Measurements from ENCODE around the gene CRISPLD2.

Gene CRISPLD2

GRCh38 chr16:84839956-84840355, 20.2 kb downstream of the CRISPLD2 start:
- Histone ChIP-seq H3K4me1 (ENCODE audit: control insufficient read depth, insufficient read depth, low read length) (peaks cover 33% of the 10 kb centered on the region), H3K4me3 (ENCODE audit: low read length) (no peak overlapping the region), H3K27me3 (ENCODE audit: control insufficient read depth, insufficient read depth, low read length) (no peaks in the 10 kb centered on the region), H3K36me3 (ENCODE audit: control insufficient read depth, insufficient read depth, low read length) (peaks cover 4% of the 10 kb centered on the region), H3K9ac (ENCODE audit: low read length) (no peak overlapping the region), H3K27ac (ENCODE audit: low read depth, low read length) (no peak overlapping the region)

GRCh38 chr16:84840687-84841627, 21.2 kb downstream of the CRISPLD2 start:
- Histone ChIP-seq H3K27ac (ENCODE audit: low read depth, low read length) (no peak overlapping the region), H3K9ac (ENCODE audit: low read length) (no peak overlapping the region), H3K4me1 (ENCODE audit: control insufficient read depth, insufficient read depth, low read length) (peaks cover 23% of the 10 kb centered on the region), H3K4me3 (ENCODE audit: low read length) (no peak overlapping the region), H3K27me3 (ENCODE audit: control insufficient read depth, insufficient read depth, low read length) (no peaks in the 10 kb centered on the region), H3K36me3 (ENCODE audit: control insufficient read depth, insufficient read depth, low read length) (peaks cover 6% of the 10 kb centered on the region)

DNA sequence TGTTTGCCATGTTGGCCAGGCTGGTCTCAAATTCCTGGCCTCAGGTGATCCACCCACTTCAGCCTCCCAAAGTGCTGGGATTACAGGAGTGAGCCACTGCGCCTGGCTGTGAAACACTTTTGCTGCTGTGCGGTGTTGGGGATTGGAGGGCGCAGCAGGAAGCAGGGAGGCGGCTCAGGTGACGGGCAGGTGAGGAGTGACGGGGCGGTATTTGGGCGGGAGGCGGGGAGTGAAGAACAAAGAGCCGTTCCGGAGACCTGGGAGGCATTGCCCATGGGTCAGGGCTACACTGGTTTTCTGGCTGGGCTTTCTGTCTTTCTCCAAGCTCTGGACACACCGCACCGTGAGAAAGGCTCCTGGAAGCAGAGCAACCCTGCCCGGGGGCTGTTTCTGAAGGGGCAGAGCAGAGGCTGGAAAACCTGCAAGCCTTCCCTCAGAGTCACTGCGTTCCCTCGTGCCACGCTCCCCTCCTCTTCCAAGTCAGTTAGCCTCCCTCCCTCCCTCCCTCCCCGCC, 22.1 kb downstream of the CRISPLD2 start:
- Histone ChIP-seq H3K27ac (ENCODE audit: low read depth, low read length) (no peak overlapping the region), H3K4me3 (ENCODE audit: low read length) (peak overlapping the region; percentile 49)

GRCh38 chr16:84842516-84843148, 22.8 kb downstream of the CRISPLD2 start:
- Histone ChIP-seq H3K27ac (ENCODE audit: low read depth, low read length) (peak overlapping the region; percentile 57), H3K27me3 (ENCODE audit: control insufficient read depth, insufficient read depth, low read length) (no peaks in the 10 kb centered on the region), H3K36me3 (ENCODE audit: control insufficient read depth, insufficient read depth, low read length) (peaks cover 11% of the 10 kb centered on the region), H3K9ac (ENCODE audit: low read length) (no peak overlapping the region), H3K4me3 (ENCODE audit: low read length) (no peak overlapping the region), H3K4me1 (ENCODE audit: control insufficient read depth, insufficient read depth, low read length) (peaks cover 14% of the 10 kb centered on the region)

More for the DNA sequence above, 22.1 kb downstream of the CRISPLD2 start:
- H3K36me3 ChIP-seq (ENCODE audit: control insufficient read depth, insufficient read depth, low read length), result peaks cover 10% of the 10 kb centered on the region
- no peak overlapping the region for H3K9ac ChIP-seq (ENCODE audit: low read length)
- H3K27me3 ChIP-seq (ENCODE audit: control insufficient read depth, insufficient read depth, low read length), result no peaks in the 10 kb centered on the region
- H3K4me1 ChIP-seq (ENCODE audit: control insufficient read depth, insufficient read depth, low read length), result peaks cover 17% of the 10 kb centered on the region

GRCh38 chr16:84843149-84844048, 23.6 kb downstream of the CRISPLD2 start:
- no peak overlapping the region for H3K4me3 ChIP-seq (ENCODE audit: low read length)
- H3K9ac ChIP-seq (ENCODE audit: low read length), result no peak overlapping the region
- peaks cover 14% of the 10 kb centered on the region for H3K4me1 ChIP-seq (ENCODE audit: control insufficient read depth, insufficient read depth, low read length)
- peaks cover 14% of the 10 kb centered on the region for H3K36me3 ChIP-seq (ENCODE audit: control insufficient read depth, insufficient read depth, low read length)
- H3K27ac ChIP-seq (ENCODE audit: low read depth, low read length), result peak overlapping the region; percentile 68
- H3K27me3 ChIP-seq (ENCODE audit: control insufficient read depth, insufficient read depth, low read length), result no peaks in the 10 kb centered on the region

DNA sequence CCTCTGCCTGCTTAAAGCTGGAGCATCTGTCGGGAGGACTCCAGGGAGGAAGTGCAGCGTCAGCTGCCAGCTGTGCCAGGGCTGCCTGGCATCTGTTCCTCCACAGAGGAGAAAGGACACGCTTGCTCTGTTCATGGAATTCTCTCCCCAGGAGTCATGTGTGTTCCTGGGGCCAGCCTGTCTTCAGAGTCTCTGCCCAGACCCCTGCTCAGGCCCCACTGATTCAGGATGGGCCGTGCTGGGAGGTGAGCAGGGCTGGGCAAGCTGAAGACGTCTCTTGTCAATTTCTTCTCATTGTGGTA, 24.2 kb downstream of the CRISPLD2 start:
- H3K9ac ChIP-seq (ENCODE audit: low read length), result no peak overlapping the region
- H3K4me3 ChIP-seq (ENCODE audit: low read length), result no peak overlapping the region
- peaks cover 12% of the 10 kb centered on the region for H3K4me1 ChIP-seq (ENCODE audit: control insufficient read depth, insufficient read depth, low read length)
- H3K27me3 ChIP-seq (ENCODE audit: control insufficient read depth, insufficient read depth, low read length), result no peaks in the 10 kb centered on the region
- peak overlapping the region; percentile 68 for H3K27ac ChIP-seq (ENCODE audit: low read depth, low read length)
- H3K36me3 ChIP-seq (ENCODE audit: control insufficient read depth, insufficient read depth, low read length), result peaks cover 14% of the 10 kb centered on the region

- H3K36me3 ChIP-seq (ENCODE audit: control insufficient read depth, insufficient read depth, low read length), result peaks cover 10% of the 10 kb centered on the region
- H3K9ac ChIP-seq (ENCODE audit: low read length), result no peak overlapping the region
- peaks cover 12% of the 10 kb centered on the region for H3K4me1 ChIP-seq (ENCODE audit: control insufficient read depth, insufficient read depth, low read length)
- no peak overlapping the region for H3K27ac ChIP-seq (ENCODE audit: low read depth, low read length)
- H3K27me3 ChIP-seq (ENCODE audit: control insufficient read depth, insufficient read depth, low read length), result no peaks in the 10 kb centered on the region
- no peak overlapping the region for H3K4me3 ChIP-seq (ENCODE audit: low read length)
Observed at GRCh38 chr16:84844559-84845495, 25.0 kb downstream of the CRISPLD2 start.

GRCh38 chr16:84845496-84846002, 25.8 kb downstream of the CRISPLD2 start:
- H3K27ac ChIP-seq (ENCODE audit: low read depth, low read length), result no peak overlapping the region
- H3K36me3 ChIP-seq (ENCODE audit: control insufficient read depth, insufficient read depth, low read length), result peaks cover 10% of the 10 kb centered on the region
- H3K4me1 ChIP-seq (ENCODE audit: control insufficient read depth, insufficient read depth, low read length), result peaks cover 12% of the 10 kb centered on the region
- H3K27me3 ChIP-seq (ENCODE audit: control insufficient read depth, insufficient read depth, low read length), result no peaks in the 10 kb centered on the region
- no peak overlapping the region for H3K4me3 ChIP-seq (ENCODE audit: low read length)
- no peak overlapping the region for H3K9ac ChIP-seq (ENCODE audit: low read length)

GRCh38 chr16:84847564-84848355, 28.0 kb downstream of the CRISPLD2 start:
- peaks cover 12% of the 10 kb centered on the region for H3K4me1 ChIP-seq (ENCODE audit: control insufficient read depth, insufficient read depth, low read length)
- peaks cover 10% of the 10 kb centered on the region for H3K36me3 ChIP-seq (ENCODE audit: control insufficient read depth, insufficient read depth, low read length)
- H3K4me3 ChIP-seq (ENCODE audit: low read length), result no peak overlapping the region
- H3K27me3 ChIP-seq (ENCODE audit: control insufficient read depth, insufficient read depth, low read length), result no peaks in the 10 kb centered on the region
- no peak overlapping the region for H3K27ac ChIP-seq (ENCODE audit: low read depth, low read length)
- no peak overlapping the region for H3K9ac ChIP-seq (ENCODE audit: low read length)

DNA sequence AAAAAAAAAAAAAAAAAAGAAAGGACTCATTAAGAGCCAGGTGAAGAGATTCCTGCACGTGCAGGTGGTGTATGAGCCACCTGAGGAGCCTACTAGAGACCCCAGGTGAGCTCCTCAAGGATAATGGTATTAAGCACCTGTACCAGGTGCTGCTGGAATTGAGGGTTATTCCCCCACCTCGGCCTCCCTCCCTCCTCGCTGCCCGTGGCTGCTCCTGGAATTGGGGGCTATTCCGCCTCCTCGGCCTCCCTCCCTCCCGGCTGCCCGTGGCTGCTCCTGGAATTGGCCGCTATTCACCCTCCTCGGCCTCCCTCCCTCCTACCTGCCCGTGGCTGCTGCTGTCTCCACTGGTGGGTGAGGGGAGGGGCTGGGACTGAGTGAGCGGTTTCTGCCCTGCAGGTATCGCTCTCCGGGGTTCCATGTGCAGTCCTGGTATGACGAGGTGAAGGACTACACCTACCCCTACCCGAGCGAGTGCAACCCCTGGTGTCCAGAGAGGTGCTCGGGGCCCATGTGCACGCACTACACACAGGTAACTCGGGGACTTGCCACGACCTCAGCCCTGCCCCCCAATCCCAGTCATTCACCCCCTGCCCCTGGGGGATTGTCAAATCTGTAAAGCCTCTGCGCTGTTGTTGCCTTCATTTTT, 29.3 kb downstream of the CRISPLD2 start:
- Histone ChIP-seq H3K27me3 (ENCODE audit: control insufficient read depth, insufficient read depth, low read length) (no peaks in the 10 kb centered on the region), H3K9ac (ENCODE audit: low read length) (no peak overlapping the region), H3K36me3 (ENCODE audit: control insufficient read depth, insufficient read depth, low read length) (peaks cover 12% of the 10 kb centered on the region), H3K27ac (ENCODE audit: low read depth, low read length) (no peak overlapping the region), H3K4me3 (ENCODE audit: low read length) (no peak overlapping the region), H3K4me1 (ENCODE audit: control insufficient read depth, insufficient read depth, low read length) (peaks cover 2% of the 10 kb centered on the region)
